ENCODE results near the gene SLC35A4. TPM values are rescaled to one million over a fixed set of nuclear protein-coding genes. Genes with fewer than 3 reads are reported as not detected.

Gene SLC35A4
- total RNA-seq, 1 donor from 2014 or later: 46.2 TPM

DNA sequence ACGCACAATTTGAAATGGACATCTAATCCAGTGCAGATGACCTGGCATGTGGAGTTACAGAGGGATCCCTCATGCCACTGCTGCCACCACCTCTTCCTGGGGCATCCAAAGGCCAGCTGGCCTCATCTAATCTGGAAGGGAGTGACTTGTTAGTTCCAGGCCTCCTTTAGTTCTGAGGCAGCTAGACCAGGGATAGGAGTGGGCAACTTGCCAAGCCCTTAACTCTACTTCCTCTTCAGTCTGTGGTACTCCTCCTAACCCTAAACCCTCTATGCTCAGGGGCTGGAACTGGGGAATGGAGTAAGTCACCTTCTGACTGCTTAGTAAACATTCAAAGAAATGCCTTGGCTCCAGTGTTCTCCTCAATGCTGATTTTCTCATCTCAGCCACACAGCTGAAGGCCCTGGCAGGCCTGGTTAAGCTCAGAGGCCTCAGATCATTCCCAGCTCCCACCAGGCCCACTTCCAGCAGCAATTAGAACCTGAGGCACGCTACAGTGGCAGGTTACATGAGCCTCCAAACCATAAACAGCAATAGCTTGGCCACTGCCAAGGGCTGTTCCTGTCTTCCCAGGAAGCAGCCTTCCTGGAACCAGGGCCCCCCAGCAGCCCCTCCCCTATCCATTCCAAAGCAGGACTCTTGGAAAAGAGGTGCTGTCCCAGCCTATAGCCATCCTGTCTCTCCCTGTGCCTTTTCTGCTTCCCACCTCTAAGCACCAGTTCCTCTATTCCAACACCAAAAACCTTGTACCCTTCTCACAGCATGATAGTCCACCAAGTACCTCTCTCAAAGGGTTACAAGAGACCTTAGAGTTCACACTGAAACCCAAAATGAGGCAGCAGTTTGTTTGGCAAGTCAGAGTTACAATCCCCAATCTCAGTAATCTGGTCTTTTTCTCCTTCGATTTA lies 15.1 kb upstream of the SLC35A4 start:
- Histone ChIP-seq H3K27me3 (no peaks in the 10 kb centered on the region), H3K4me1 (peaks cover 19 to 22% of the 10 kb centered on the region in 2 donors), H3K36me3 (peaks cover 22 to 24% of the 10 kb centered on the region in 2 donors), H3K27ac (peak overlapping the region; percentile 95 to 97), H3K9me3 (no peaks in the 10 kb centered on the region), H3K4me3 (no peak overlapping the region)
- peak in 1 of 2 donors; percentile 77 for DNase-seq (ENCODE audit: low spot score in 2 of 2)
- intact Hi-C loops (cut with DNase I): loop anchor here (5.0 kb wide), 1 partner anchor 153 kb away; the partner anchor contains the start of gene ZMAT2
- TF ChIP-seq, protein P1, sequence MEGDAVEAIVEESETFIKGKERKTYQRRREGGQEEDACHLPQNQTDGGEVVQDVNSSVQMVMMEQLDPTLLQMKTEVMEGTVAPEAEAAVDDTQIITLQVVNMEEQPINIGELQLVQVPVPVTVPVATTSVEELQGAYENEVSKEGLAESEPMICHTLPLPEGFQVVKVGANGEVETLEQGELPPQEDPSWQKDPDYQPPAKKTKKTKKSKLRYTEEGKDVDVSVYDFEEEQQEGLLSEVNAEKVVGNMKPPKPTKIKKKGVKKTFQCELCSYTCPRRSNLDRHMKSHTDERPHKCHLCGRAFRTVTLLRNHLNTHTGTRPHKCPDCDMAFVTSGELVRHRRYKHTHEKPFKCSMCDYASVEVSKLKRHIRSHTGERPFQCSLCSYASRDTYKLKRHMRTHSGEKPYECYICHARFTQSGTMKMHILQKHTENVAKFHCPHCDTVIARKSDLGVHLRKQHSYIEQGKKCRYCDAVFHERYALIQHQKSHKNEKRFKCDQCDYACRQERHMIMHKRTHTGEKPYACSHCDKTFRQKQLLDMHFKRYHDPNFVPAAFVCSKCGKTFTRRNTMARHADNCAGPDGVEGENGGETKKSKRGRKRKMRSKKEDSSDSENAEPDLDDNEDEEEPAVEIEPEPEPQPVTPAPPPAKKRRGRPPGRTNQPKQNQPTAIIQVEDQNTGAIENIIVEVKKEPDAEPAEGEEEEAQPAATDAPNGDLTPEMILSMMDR (IDR thresholded peaks at IDR 0.05): no peak

DNA sequence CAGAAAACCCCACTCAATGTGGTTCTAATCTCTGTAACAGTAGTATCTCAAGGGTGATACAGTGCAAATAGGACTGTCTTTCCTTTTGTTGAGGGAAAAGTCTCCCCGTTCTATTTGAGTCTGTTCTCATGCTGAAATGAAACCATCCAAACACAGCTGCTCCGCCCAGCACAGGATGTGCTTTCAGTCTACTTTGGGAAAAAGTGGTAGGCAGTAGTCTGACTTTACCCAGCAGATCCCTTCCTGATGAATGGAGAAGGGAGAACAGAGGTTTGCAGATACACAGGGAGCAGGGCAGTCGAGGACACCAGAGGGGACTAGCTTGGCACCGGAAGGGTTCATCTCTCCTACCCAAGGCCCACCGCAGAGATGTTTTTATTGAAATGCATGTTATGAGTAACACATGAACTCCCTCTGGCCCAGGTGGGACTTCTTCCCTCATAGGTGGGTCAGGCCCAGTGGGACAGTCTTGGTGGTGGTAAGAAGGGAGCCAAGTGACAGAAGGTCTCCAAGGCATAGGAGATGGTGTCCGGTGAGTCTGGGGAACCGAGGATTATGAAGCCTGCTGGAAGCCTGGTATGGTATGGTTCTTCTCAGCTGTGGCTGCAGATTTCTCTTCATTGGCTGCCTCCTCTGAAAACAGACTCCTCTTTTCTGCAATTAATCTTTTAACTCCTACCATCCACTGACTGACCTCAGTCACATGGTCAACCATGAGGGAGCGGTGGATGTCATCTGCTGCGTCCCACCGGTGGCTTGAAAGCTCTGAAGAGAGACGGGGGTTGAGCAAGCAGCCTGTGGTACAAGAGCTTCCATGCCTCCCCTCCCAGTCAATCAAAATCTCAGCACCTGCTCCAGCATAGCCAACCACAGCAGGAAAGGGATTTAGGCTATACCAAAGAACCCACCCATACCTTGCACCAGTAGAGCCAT lies 14.2 kb upstream of the SLC35A4 start:
- peak overlapping the region; percentile 95 to 97 for H3K27ac ChIP-seq
- no peak overlapping the region for H3K4me3 ChIP-seq
- H3K36me3 ChIP-seq: peaks cover 17 to 20% of the 10 kb centered on the region in 2 donors
- H3K27me3 ChIP-seq: no peaks in the 10 kb centered on the region
- TF ChIP-seq, protein P1 (IDR thresholded peaks at IDR 0.05): no peak
- H3K9me3 ChIP-seq: no peaks in the 10 kb centered on the region
- no peak for DNase-seq (ENCODE audit: low spot score in 2 of 2)
- peaks cover 19 to 23% of the 10 kb centered on the region in 2 donors for H3K4me1 ChIP-seq
- intact Hi-C loops (cut with DNase I): no loop called here

DNA sequence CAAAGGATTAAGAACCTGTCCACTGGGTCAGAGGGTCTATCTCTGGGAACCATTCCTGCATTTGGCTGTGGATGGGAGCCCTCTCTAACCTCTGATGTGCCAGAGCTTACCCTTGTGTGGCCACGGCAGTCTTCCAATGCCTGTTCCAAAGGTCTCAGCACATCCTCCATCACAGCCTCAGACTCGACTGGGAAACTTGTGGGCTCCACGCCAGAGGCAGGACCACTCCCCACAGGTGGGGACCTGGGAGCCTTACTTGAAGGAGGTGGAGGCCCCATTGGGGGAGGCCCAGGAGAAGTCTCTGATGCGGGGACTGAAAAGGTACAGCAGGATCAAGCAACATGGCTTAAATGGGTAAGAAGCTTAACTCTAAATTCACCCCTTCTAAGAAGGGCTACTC lies 12.8 kb upstream of the SLC35A4 start:
- Histone ChIP-seq H3K4me3 (no peak overlapping the region), H3K27me3 (no peaks in the 10 kb centered on the region), H3K27ac (no peak overlapping the region), H3K36me3 (peaks cover 17 to 20% of the 10 kb centered on the region in 2 donors), H3K4me1 (peaks cover 16 to 30% of the 10 kb centered on the region in 2 donors), H3K9me3 (no peaks in the 10 kb centered on the region)
- DNase-seq (ENCODE audit: low spot score in 2 of 2): no peak
- TF ChIP-seq, protein P1 (IDR thresholded peaks at IDR 0.05): no peak
- intact Hi-C loops (cut with DNase I): no loop called here

DNA sequence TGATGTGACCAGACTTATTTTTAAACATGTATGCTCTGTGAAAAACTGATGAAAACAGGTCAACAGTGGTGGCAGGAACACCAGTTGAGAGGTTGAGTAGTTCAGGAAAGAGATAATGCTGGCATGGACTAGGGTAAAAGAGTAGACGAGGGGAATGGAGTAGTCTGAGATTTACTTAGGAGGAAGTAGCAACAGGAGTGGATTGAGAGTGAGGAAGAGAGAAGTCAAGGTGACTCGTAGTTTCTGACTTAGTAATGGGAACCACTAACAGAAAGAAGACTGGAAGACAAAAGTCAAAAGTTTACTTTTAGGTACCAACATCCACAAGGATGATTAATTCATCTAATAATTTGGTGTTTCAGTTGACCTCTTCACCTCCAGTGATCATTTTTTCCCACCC lies 11.0 kb upstream of the SLC35A4 start:
- Histone ChIP-seq H3K4me3 (no peak overlapping the region), H3K27ac (no peak overlapping the region), H3K27me3 (no peaks in the 10 kb centered on the region), H3K36me3 (peaks cover 17 to 20% of the 10 kb centered on the region in 2 donors), H3K9me3 (no peaks in the 10 kb centered on the region), H3K4me1 (peaks cover 10 to 28% of the 10 kb centered on the region in 2 donors)
- intact Hi-C loops (cut with DNase I): no loop called here
- DNase-seq (ENCODE audit: low spot score in 2 of 2): no peak
- TF ChIP-seq, protein P1 (IDR thresholded peaks at IDR 0.05): no peak

DNA sequence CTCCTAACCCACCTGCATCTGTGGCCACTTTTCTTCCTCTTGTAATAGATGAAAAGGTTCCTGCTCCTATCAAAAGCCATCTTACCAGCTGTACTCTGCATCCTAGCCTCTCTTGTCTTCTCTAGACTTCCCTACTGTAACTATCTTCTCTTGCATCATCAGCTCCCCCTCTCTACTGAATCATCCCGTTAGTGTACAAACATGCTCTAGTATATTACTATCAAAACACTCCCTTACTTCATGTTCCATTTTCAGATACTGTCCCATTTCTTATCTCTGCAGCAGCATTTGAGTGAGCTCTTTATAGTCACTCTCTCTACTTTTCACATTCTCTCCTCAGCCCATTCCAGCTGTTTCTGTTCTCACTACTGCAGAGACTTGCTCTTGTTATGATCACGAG lies 10.2 kb upstream of the SLC35A4 start:
- TF ChIP-seq, protein P1 (IDR thresholded peaks at IDR 0.05): no peak
- no peak for DNase-seq (ENCODE audit: low spot score in 2 of 2)
- Histone ChIP-seq H3K27ac (no peak overlapping the region), H3K4me1 (peaks cover 3 to 21% of the 10 kb centered on the region in 2 donors), H3K9me3 (no peaks in the 10 kb centered on the region), H3K4me3 (no peak overlapping the region), H3K36me3 (peaks cover 17 to 20% of the 10 kb centered on the region in 2 donors), H3K27me3 (no peaks in the 10 kb centered on the region)
- intact Hi-C loops (cut with DNase I): no loop called here
